ENCODE measurements around the gene SLC25A1. TPM values are rescaled to one million over a fixed set of nuclear protein-coding genes. Genes with fewer than 3 reads are reported as not detected.

SLC25A1 gene
- total RNA-seq, 1 experiment from 2014 or later, result 188 TPM

- no peaks in the 10 kb centered on the region for H3K27me3 ChIP-seq (ENCODE audit: control insufficient read depth, insufficient read depth, low read length)
- H3K4me3 ChIP-seq (ENCODE audit: insufficient read depth, low read depth, low read length), result no peak overlapping the region
- peaks cover 5% of the 10 kb centered on the region for H3K36me3 ChIP-seq (replicated peaks; ENCODE audit: control insufficient read depth, insufficient read depth, low read length)
- DNase-seq, result no peak
These were observed 1.7 kb upstream of the SLC25A1 start for GRCh38 chr22:19180234-19180633.

GRCh38 chr22:19179497-19180048, 1.0 kb upstream of the SLC25A1 start:
- Histone ChIP-seq H3K36me3 (replicated peaks; ENCODE audit: control insufficient read depth, insufficient read depth, low read length) (peaks cover 6% of the 10 kb centered on the region), H3K4me3 (ENCODE audit: insufficient read depth, low read depth, low read length) (peak overlapping the region; percentile 69), H3K27me3 (ENCODE audit: control insufficient read depth, insufficient read depth, low read length) (no peaks in the 10 kb centered on the region)
- peak; percentile 90 for DNase-seq

GRCh38 chr22:19178065-19178656, 375 bp downstream of the SLC25A1 start:
- peak overlapping the region; percentile 87 for H3K4me3 ChIP-seq (ENCODE audit: insufficient read depth, low read depth, low read length)
- H3K36me3 ChIP-seq (replicated peaks; ENCODE audit: control insufficient read depth, insufficient read depth, low read length), result peaks cover 8% of the 10 kb centered on the region
- no peaks in the 10 kb centered on the region for H3K27me3 ChIP-seq (ENCODE audit: control insufficient read depth, insufficient read depth, low read length)
- DNase-seq, result peak; percentile 91

- peak; percentile 79 for DNase-seq
- Histone ChIP-seq H3K36me3 (replicated peaks; ENCODE audit: control insufficient read depth, insufficient read depth, low read length) (peaks cover 8% of the 10 kb centered on the region), H3K27me3 (ENCODE audit: control insufficient read depth, insufficient read depth, low read length) (no peaks in the 10 kb centered on the region), H3K4me3 (ENCODE audit: insufficient read depth, low read depth, low read length) (peak overlapping the region; percentile 87)
These were observed 1.1 kb downstream of the SLC25A1 start for GRCh38 chr22:19177164-19178064.

- Histone ChIP-seq H3K36me3 (replicated peaks; ENCODE audit: control insufficient read depth, insufficient read depth, low read length) (peaks cover 8% of the 10 kb centered on the region), H3K4me3 (ENCODE audit: insufficient read depth, low read depth, low read length) (no peak overlapping the region; the same call in 1 of the 2 replicates), H3K27me3 (ENCODE audit: control insufficient read depth, insufficient read depth, low read length) (no peaks in the 10 kb centered on the region)
- DNase-seq, result no peak
These were observed 1.8 kb downstream of the SLC25A1 start for GRCh38 chr22:19176732-19177131.

- Histone ChIP-seq H3K4me3 (ENCODE audit: insufficient read depth, low read depth, low read length) (no peak overlapping the region), H3K36me3 (replicated peaks; ENCODE audit: control insufficient read depth, insufficient read depth, low read length) (peaks cover 8% of the 10 kb centered on the region), H3K27me3 (ENCODE audit: control insufficient read depth, insufficient read depth, low read length) (no peaks in the 10 kb centered on the region; the same call in 1 of the 2 replicates)
- peak; percentile 68 for DNase-seq
These were observed 2.3 kb downstream of the SLC25A1 start for GRCh38 chr22:19176175-19176643.

- no peak overlapping the region for H3K4me3 ChIP-seq (ENCODE audit: insufficient read depth, low read depth, low read length)
- peaks cover 8% of the 10 kb centered on the region for H3K36me3 ChIP-seq (replicated peaks; ENCODE audit: control insufficient read depth, insufficient read depth, low read length)
- H3K27me3 ChIP-seq (ENCODE audit: control insufficient read depth, insufficient read depth, low read length), result peaks cover 5% of the 10 kb centered on the region
- no peak for DNase-seq
These were observed 2.8 kb downstream of the SLC25A1 start for GRCh38 chr22:19175602-19176174.

- H3K4me3 ChIP-seq (ENCODE audit: insufficient read depth, low read depth, low read length), result no peak overlapping the region
- peaks cover 11% of the 10 kb centered on the region for H3K27me3 ChIP-seq (ENCODE audit: control insufficient read depth, insufficient read depth, low read length)
- H3K36me3 ChIP-seq (replicated peaks; ENCODE audit: control insufficient read depth, insufficient read depth, low read length), result peaks cover 8% of the 10 kb centered on the region
- DNase-seq, result no peak
These were observed 3.4 kb downstream of the SLC25A1 start for GRCh38 chr22:19175026-19175601.

- H3K27me3 ChIP-seq (ENCODE audit: control insufficient read depth, insufficient read depth, low read length), result peaks cover 18% of the 10 kb centered on the region
- peak; percentile 69 for DNase-seq
- peaks cover 8% of the 10 kb centered on the region for H3K36me3 ChIP-seq (replicated peaks; ENCODE audit: control insufficient read depth, insufficient read depth, low read length)
- H3K4me3 ChIP-seq (ENCODE audit: insufficient read depth, low read depth, low read length), result no peak overlapping the region
These were observed 4.2 kb downstream of the SLC25A1 start for GRCh38 chr22:19174106-19175025.

GRCh38 chr22:19173047-19174035, 5.2 kb downstream of the SLC25A1 start:
- H3K4me3 ChIP-seq (ENCODE audit: insufficient read depth, low read depth, low read length), result peak overlapping the region; percentile 13; the same call in 1 of the 2 replicates
- H3K27me3 ChIP-seq (ENCODE audit: control insufficient read depth, insufficient read depth, low read length), result peaks cover 28% of the 10 kb centered on the region
- peaks cover 8% of the 10 kb centered on the region for H3K36me3 ChIP-seq (replicated peaks; ENCODE audit: control insufficient read depth, insufficient read depth, low read length)
- DNase-seq, result no peak

- Histone ChIP-seq H3K4me3 (ENCODE audit: insufficient read depth, low read depth, low read length) (peak overlapping the region; percentile 90), H3K27me3 (ENCODE audit: control insufficient read depth, insufficient read depth, low read length) (peaks cover 36% of the 10 kb centered on the region), H3K36me3 (replicated peaks; ENCODE audit: control insufficient read depth, insufficient read depth, low read length) (peaks cover 8% of the 10 kb centered on the region)
- DNase-seq, result no peak
These were observed 6.1 kb downstream of the SLC25A1 start for GRCh38 chr22:19172213-19173046.

GRCh38 chr22:19169947-19170318, 8.6 kb downstream of the SLC25A1 start:
- no peak for DNase-seq
- H3K36me3 ChIP-seq (replicated peaks; ENCODE audit: control insufficient read depth, insufficient read depth, low read length), result peaks cover 2% of the 10 kb centered on the region
- H3K4me3 ChIP-seq (ENCODE audit: insufficient read depth, low read depth, low read length), result peak overlapping the region; percentile 23; the same call in 1 of the 2 replicates
- peaks cover 47% of the 10 kb centered on the region for H3K27me3 ChIP-seq (ENCODE audit: control insufficient read depth, insufficient read depth, low read length)
